Mucosa of rectum (tissue), 2 donors: ENCODE data around the gene HPCAL1.
"Not testable (repeated sequence)": the region's sequence is repeated elsewhere in the genome, so short reads cannot be mapped to it uniquely, and the experiment has no call there.

ENCODE experiments used
- H3K27ac ChIP-seq, 2 donors: one replicate each; pipeline ENCODE4 v1.7.0; 2013; ENCODE audit warnings: inconsistent platforms in 2 of 2, low read depth in 2 of 2, low read length in 2 of 2
- H3K27me3 ChIP-seq, 2 donors: one replicate each; pipeline ENCODE4 v1.7.0; 2013; ENCODE audit warnings: low read length in 2 of 2; ENCODE audit not compliant: control insufficient read depth in 2 of 2, insufficient read depth in 2 of 2
- H3K36me3 ChIP-seq, 2 donors: one replicate each; pipeline ENCODE4 v1.7.0; 2013; ENCODE audit warnings: low read length in 2 of 2; ENCODE audit not compliant: control insufficient read depth in 2 of 2, insufficient read depth in 2 of 2
- H3K4me1 ChIP-seq, 2 donors: one replicate each; pipeline ENCODE4 v1.7.0; 2013; ENCODE audit warnings: low read length in 2 of 2, mild to moderate bottlenecking in 1 of 2; ENCODE audit not compliant: control insufficient read depth in 2 of 2, insufficient read depth in 2 of 2
- H3K4me3 ChIP-seq, 2 donors: one replicate each; pipeline ENCODE4 v1.7.0; 2013; ENCODE audit warnings: low read length in 2 of 2
- H3K9ac ChIP-seq, 2 donors: one replicate each; pipeline ENCODE4 v1.7.0; 2013; ENCODE audit warnings: low read length in 2 of 2, low read depth in 1 of 2, mild to moderate bottlenecking in 1 of 2
- H3K9me3 ChIP-seq, 2 donors: one replicate each; pipeline ENCODE4 v1.7.0; 2013; ENCODE audit warnings: low read length in 2 of 2; ENCODE audit not compliant: control insufficient read depth in 2 of 2
- donor health status: healthy.
- donor health status: Normal muscosa, but diverticular disease.

Gene HPCAL1

GRCh38 chr2:10258726-10259125 lies 44.0 kb upstream of the HPCAL1 start:
- Histone ChIP-seq H3K27me3 (no peaks in the 10 kb centered on the region), H3K4me1 (peaks cover 11 to 18% of the 10 kb centered on the region in 2 donors), H3K27ac (no peak overlapping the region), H3K4me3 (no peak overlapping the region), H3K36me3 (no peaks in the 10 kb centered on the region), H3K9ac (no peak overlapping the region), H3K9me3 (no peaks in the 10 kb centered on the region)

GRCh38 chr2:10260130-10260529 lies 42.6 kb upstream of the HPCAL1 start:
- Histone ChIP-seq H3K9me3 (no peaks in the 10 kb centered on the region), H3K9ac (no peak overlapping the region), H3K27me3 (no peaks in the 10 kb centered on the region), H3K4me1 (peaks cover 11 to 18% of the 10 kb centered on the region in 2 donors), H3K4me3 (no peak overlapping the region), H3K36me3 (no peaks in the 10 kb centered on the region), H3K27ac (peak overlapping the region; percentile 61 to 68)

- H3K36me3 ChIP-seq, H3K27ac ChIP-seq, H3K9ac ChIP-seq, H3K4me3 ChIP-seq, H3K27me3 ChIP-seq, H3K9me3 ChIP-seq: not testable (repeated sequence)
- H3K4me1 ChIP-seq: peaks cover 18 to 31% of the 10 kb centered on the region in 2 donors
Observed at GRCh38 chr2:10263526-10263925, 39.2 kb upstream of the HPCAL1 start.

GRCh38 chr2:10264506-10265328 lies 38.0 kb upstream of the HPCAL1 start:
- H3K27me3 ChIP-seq: no peaks in the 10 kb centered on the region
- H3K4me1 ChIP-seq: peaks cover 14 to 27% of the 10 kb centered on the region in 2 donors
- no peak overlapping the region for H3K9ac ChIP-seq
- H3K36me3 ChIP-seq: no peaks in the 10 kb centered on the region
- H3K9me3 ChIP-seq: no peaks in the 10 kb centered on the region
- no peak overlapping the region for H3K4me3 ChIP-seq
- H3K27ac ChIP-seq: no peak overlapping the region

GRCh38 chr2:10265329-10266132 lies 37.2 kb upstream of the HPCAL1 start:
- H3K36me3 ChIP-seq: no peaks in the 10 kb centered on the region
- H3K9ac ChIP-seq: no peak overlapping the region
- no peaks in the 10 kb centered on the region for H3K27me3 ChIP-seq
- H3K4me3 ChIP-seq: no peak overlapping the region
- H3K4me1 ChIP-seq: peaks cover 17 to 26% of the 10 kb centered on the region in 2 donors
- H3K9me3 ChIP-seq: no peaks in the 10 kb centered on the region
- peak overlapping the region; percentile 70 to 74 for H3K27ac ChIP-seq

GRCh38 chr2:10266133-10266620 lies 36.5 kb upstream of the HPCAL1 start:
- Histone ChIP-seq H3K36me3 (no peaks in the 10 kb centered on the region), H3K27me3 (no peaks in the 10 kb centered on the region), H3K4me1 (peaks cover 15 to 31% of the 10 kb centered on the region in 2 donors), H3K27ac (peak overlapping the region; percentile 70 to 74), H3K4me3 (no peak overlapping the region), H3K9ac (no peak overlapping the region), H3K9me3 (no peaks in the 10 kb centered on the region)

GRCh38 chr2:10267036-10267435 lies 35.7 kb upstream of the HPCAL1 start:
- no peak overlapping the region for H3K4me3 ChIP-seq
- H3K4me1 ChIP-seq: peaks cover 15 to 31% of the 10 kb centered on the region in 2 donors
- H3K27me3 ChIP-seq: no peaks in the 10 kb centered on the region
- H3K9ac ChIP-seq: peak overlapping the region in 1 of 2 donors; percentile 3
- H3K9me3 ChIP-seq: no peaks in the 10 kb centered on the region
- peak overlapping the region; percentile 70 to 74 for H3K27ac ChIP-seq
- no peaks in the 10 kb centered on the region for H3K36me3 ChIP-seq

GRCh38 chr2:10267551-10268465 lies 34.9 kb upstream of the HPCAL1 start:
- H3K27me3 ChIP-seq: no peaks in the 10 kb centered on the region
- no peaks in the 10 kb centered on the region for H3K9me3 ChIP-seq
- H3K9ac ChIP-seq: peak overlapping the region in 1 of 2 donors; percentile 12
- no peak overlapping the region for H3K4me3 ChIP-seq
- peak overlapping the region; percentile 71 to 74 for H3K27ac ChIP-seq
- peaks cover 15 to 31% of the 10 kb centered on the region in 2 donors for H3K4me1 ChIP-seq
- no peaks in the 10 kb centered on the region for H3K36me3 ChIP-seq

- no peaks in the 10 kb centered on the region for H3K27me3 ChIP-seq
- peak overlapping the region; percentile 59 to 79 for H3K27ac ChIP-seq
- H3K4me1 ChIP-seq: peaks cover 15 to 31% of the 10 kb centered on the region in 2 donors
- H3K9ac ChIP-seq: peak overlapping the region in 1 of 2 donors; percentile 61
- H3K9me3 ChIP-seq: no peaks in the 10 kb centered on the region
- H3K36me3 ChIP-seq: no peaks in the 10 kb centered on the region
- H3K4me3 ChIP-seq: no peak overlapping the region
Observed at GRCh38 chr2:10269291-10269690, 33.4 kb upstream of the HPCAL1 start.
